Kidney tubule cell (primary cell): ENCODE data around the gene ABRAXAS1.
A peak's percentile ranks its signal among the peaks of the same experiment; 100 is the strongest.

Experiments
- DNase-seq: peaks from one replicate; pipeline ENCODE4 v3.0.0-alpha.2; 2018; ENCODE audit warnings: low spot score

The ABRAXAS1 gene

GRCh38 chr4:83449009-83449408 lies 35.9 kb downstream of the ABRAXAS1 start:
- DNase-seq: no peak

GRCh38 chr4:83440899-83441298 lies 44.0 kb downstream of the ABRAXAS1 start:
- no peak for DNase-seq

GRCh38 chr4:83440148-83440814 lies 44.6 kb downstream of the ABRAXAS1 start:
- DNase-seq: no peak

GRCh38 chr4:83438719-83439118 lies 46.2 kb downstream of the ABRAXAS1 start:
- peak; percentile 20 for DNase-seq

- no peak for DNase-seq
Measured at GRCh38 chr4:83436680-83437079, 48.2 kb downstream of the ABRAXAS1 start.

- no peak for DNase-seq
Measured at GRCh38 chr4:83431200-83431599, 53.7 kb downstream of the ABRAXAS1 start.

- no peak for DNase-seq
Measured at GRCh38 chr4:83418211-83418610, 66.7 kb downstream of the ABRAXAS1 start.

GRCh38 chr4:83417566-83417965 lies 67.3 kb downstream of the ABRAXAS1 start:
- no peak for DNase-seq

GRCh38 chr4:83413676-83414075 lies 71.2 kb downstream of the ABRAXAS1 start:
- DNase-seq: no peak
